MM.1S (cell line): ENCODE measurements around the gene ENTPD8.

Experiments used
- EZH2 ChIP-seq: fragments of 300-600 bp; sonication (generic); optimal IDR thresholded peaks from 2 replicates; pipeline ENCODE3; 2017; ENCODE audit warnings: low read depth, mild to moderate bottlenecking, antibody characterized with exemption, low read length, mixed read lengths
- TF ChIP-seq, protein P1 (sequence below): fragments of 300-600 bp; sonication (generic); IDR thresholded peaks from 2 replicates; pipeline ENCODE4 v1.5.1; 2016; ENCODE audit warnings: antibody characterized with exemption, low read length, mixed read lengths

DNA sequence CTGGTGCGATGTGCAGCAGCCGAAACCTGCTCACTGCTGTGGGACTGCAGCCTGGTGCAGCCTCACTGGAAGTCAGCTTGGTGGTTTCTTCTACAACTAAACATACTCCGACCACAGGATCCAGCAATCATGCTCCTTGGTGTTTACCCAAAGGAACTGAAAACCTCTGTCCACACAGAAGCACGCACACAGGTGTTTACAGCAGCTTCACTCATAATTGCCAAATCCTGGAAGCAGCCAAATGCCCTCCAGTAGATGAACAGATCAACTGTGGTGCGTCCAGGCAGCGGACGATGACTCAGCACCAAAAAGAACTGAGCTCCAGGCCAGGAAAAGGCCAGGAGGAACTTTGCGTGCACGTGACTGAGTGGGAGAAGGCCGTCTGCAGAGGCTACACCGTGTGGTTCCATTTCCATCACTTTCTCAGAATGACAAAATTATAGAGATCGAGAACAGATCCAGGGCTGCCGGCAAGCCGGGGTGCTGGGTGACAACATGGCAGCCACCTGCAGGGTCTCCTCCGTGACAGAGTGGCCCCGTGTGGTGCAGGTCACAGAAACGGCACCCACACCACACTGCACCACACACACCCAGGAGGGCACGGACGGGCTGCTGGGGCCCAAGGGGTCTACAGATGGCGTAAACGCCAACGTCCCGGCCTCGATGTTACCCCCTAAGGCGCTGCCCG lies 41.1 kb upstream of the ENTPD8 start:
- TF ChIP-seq, protein P1, sequence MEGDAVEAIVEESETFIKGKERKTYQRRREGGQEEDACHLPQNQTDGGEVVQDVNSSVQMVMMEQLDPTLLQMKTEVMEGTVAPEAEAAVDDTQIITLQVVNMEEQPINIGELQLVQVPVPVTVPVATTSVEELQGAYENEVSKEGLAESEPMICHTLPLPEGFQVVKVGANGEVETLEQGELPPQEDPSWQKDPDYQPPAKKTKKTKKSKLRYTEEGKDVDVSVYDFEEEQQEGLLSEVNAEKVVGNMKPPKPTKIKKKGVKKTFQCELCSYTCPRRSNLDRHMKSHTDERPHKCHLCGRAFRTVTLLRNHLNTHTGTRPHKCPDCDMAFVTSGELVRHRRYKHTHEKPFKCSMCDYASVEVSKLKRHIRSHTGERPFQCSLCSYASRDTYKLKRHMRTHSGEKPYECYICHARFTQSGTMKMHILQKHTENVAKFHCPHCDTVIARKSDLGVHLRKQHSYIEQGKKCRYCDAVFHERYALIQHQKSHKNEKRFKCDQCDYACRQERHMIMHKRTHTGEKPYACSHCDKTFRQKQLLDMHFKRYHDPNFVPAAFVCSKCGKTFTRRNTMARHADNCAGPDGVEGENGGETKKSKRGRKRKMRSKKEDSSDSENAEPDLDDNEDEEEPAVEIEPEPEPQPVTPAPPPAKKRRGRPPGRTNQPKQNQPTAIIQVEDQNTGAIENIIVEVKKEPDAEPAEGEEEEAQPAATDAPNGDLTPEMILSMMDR, result no peak
- no peak for TF ChIP-seq EZH2
